NCI-H2227 (cell line): ENCODE results near the gene SREK1IP1.
A peak's percentile ranks its signal among the peaks of the same experiment; 100 is the strongest.
"Not testable (repeated sequence)": the region's sequence is repeated elsewhere in the genome, so short reads cannot be mapped to it uniquely, and the experiment has no call there.

ENCODE experiments used
- DNase-seq: peaks from one replicate; lab custom pipeline; 2025; ENCODE audit not compliant: unreplicated experiment; lab: John Stamatoyannopoulos, UW

The SREK1IP1 gene

GRCh38 chr5:64765804-64766504, 2.5 kb downstream of the SREK1IP1 start:
- DNase-seq = peak; percentile 5

DNA sequence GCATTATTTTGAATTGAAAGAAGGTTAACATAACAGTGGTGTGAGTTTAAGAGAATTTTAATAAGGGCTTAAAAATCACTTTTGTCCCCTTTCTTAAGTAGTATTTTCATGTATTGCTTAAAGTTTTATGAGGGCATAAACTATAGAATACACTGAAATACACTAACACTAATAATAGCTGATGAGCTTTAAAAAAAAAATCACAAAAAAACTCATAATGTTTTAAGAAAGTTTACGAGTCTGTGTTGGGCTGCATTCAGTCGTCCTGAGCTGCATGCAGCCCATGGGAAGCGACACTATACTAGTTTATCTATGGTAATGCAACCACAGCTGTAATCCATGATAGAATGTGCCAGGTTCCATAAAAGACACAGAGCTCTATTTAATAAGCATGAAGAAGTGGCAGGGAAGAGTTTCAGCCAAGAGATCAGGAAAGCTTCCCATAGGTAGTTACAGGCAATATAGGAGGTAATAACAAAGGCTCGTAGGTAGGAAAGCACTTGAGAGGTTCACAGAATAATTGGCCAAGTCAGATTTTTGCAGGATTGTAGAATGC, 4.5 kb downstream of the SREK1IP1 start:
- peak; percentile 55 for DNase-seq

DNA sequence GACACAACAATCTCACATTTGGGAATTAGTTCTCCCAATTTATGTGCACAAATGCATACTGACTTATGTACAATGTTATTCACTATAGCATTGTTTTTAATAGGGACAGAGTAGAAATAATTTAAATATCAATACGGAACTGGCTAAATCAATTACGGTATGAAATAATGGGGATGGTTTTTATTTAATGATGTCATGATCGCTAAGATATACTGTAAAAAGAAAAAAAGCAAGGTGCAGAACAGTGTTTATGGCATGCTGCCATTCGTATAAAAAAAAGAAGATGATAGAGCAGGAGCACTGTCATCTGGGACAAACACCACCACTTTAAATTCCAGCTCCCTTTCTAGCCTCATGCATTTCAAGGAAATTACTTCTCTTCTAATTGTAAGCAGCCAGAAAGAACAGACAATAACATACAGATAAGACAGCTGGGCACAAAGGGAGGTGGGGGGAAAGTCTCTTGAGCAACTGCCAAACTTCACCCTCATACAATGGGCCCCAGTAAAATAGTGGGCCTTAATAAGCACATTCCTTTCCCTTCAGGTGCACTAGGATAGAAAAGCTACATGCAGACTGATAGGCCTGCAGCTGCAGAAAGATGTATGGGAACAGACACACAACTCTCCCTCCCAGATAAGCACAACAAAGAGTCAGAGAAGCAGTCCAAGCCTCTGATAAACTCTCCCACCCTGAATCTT, 8.4 kb downstream of the SREK1IP1 start:
- DNase-seq = no peak

- DNase-seq = no peak
Observed at GRCh38 chr5:64758901-64759300, 9.6 kb downstream of the SREK1IP1 start.

DNA sequence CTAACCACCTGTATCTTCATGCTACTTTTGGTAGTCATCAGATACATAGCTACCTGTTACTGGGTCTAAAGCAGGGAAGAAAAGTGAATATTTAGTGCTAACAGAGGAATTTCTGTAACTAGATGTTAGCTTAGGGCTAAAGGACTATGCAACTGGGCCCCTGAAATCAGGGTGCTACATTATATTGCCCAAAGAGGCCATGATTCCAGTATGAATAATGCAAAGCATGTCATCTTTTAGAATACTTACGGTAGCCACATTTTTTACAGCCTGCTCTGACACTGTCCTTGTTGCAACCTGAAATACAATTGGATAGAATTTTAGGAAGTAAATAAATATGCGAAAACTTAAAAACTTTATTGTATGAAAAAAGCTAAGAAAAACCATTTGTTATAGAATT, 14.4 kb downstream of the SREK1IP1 start:
- no peak for DNase-seq

GRCh38 chr5:64749385-64749784, 19.1 kb downstream of the SREK1IP1 start:
- no peak for DNase-seq

- no peak for DNase-seq
Observed at GRCh38 chr5:64746446-64746845, 22.0 kb downstream of the SREK1IP1 start.

DNA sequence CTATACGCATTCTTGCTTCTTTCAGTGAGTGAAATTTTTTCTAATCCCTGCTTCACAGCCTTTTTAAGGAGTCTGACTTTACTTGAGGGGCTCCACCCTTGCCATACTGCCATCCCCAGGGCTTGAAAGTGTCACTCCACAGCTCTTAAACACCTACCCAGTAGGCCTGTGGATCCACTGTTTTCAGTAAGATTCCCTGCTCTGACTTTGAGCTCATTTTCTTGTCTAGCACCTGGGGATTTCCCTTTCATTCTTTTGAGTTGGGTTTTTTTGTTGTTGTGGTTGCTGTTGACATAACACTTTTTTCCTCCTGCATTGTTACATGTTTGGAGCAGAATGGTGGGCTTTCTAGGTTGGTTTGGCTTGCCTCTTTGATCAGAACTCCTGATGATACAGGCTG, 23.6 kb downstream of the SREK1IP1 start:
- DNase-seq = no peak

DNA sequence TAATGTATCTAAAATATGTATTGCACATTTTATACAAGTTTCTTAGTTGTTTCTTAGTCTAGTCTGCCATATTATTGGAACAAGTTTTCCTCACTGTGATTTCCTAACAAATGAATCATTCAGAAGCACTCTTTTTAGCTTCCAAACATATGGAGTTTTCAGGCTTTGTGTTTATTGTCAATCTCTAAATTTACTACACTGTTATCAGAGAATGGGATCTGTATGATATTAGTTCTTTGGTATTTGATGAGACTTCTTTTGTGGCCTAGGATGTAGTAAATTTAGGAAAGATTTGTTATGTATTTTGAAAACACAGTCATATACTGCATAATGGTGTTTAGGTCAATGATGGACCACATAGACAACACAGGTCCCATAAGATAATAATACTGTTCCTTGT, 25.7 kb downstream of the SREK1IP1 start:
- no peak for DNase-seq

DNA sequence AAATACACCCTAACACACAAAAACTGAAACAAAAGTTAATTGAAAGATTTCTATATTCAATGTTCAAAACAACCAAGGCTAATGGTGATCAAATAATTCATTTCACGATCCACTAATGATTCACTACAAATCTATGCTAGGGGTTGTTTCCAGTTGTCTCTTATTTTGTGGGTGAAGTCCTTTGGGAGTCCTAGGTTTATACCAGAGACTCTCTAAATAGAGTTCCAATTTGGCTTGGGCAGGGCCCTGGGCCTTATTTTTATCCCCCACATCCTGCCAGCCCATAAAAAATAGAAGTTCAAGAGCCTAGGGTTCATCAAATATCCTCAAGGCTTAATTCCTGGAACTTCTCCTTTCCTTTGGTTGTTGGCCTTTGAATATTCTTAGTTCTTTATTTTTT, 26.1 kb downstream of the SREK1IP1 start:
- DNase-seq = no peak

GRCh38 chr5:64727150-64727549, 41.3 kb downstream of the SREK1IP1 start:
- no peak for DNase-seq

DNA sequence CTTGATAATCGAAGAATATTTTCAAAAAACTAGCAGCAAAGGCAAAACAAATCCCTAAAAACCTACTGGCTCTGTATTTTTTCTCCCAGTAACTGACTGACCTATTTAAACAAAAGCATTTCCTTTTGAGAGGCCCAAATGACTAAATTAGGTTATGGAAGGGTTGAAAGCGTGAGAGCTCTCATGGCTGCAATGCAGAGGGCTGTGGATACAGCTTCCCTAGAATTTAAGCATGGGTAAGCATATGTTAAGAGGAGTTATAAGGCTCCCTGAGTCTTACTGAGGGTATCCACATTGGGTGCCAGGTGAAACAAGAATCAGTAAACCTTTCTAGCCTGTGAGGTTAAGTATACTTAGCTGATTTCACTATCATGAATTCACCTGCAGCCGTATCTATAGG, 45.9 kb downstream of the SREK1IP1 start:
- no peak for DNase-seq

GRCh38 chr5:64714495-64714894, 54.0 kb downstream of the SREK1IP1 start:
- not testable (repeated sequence) for DNase-seq

DNA sequence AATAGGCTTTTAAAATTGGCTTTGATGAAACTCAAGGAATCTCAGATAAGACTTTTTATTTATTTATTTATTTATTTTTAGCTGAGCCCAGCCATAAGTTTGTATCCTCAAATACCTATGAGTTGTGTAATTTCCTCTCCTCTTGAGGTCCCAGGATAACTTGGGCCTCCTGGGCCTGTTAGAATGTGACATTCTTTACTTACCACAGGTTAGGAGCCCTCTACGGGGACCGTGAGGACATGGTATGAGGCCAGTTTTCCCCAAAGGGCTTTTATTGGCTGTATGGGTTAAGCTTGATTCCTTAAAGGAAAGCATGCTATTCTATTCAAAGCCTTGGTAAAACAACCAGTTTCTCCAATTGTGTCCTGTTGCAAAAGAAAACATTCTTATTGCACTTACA, 61.3 kb downstream of the SREK1IP1 start:
- no peak for DNase-seq

DNA sequence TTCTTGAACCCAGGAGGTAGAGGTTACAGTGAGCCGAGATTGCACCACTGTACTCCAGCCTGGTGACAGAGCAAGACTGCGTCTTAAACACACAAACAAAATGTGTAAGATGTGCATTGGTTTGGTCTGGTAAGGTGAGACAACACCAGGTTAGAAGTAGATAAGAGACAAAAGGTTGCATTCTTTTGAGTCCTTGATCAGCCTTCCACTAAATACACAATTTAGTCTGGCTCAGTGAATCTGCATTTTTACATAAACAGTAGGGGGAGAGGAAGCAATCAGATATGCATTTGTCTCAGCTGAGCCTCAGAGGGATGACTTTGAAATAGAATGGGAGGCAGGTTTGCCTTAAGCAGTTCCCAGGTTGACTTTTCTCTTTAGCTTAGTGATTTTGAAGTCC, 62.4 kb downstream of the SREK1IP1 start:
- not testable (repeated sequence) for DNase-seq

- DNase-seq = no peak
Observed at GRCh38 chr5:64700765-64701164, 67.7 kb downstream of the SREK1IP1 start.

DNA sequence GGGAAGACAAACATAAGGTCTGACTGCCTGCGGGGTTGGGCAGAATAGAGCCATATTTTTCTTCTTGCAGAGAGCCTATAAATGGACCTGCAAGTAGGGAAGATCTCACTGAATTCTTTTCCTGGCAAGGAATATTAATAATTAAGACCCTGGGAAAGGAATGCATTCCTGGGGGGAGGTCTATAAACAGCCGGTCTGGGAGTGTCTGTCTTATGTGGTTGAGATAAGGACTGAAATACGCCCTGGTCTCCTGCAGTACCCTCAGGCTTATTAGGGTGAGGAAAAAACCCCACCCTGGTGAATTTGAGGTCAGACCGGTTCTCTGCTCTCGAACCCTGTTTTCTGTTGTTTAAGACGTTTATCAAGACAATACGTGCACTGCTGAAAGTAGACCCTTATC, 72.1 kb downstream of the SREK1IP1 start:
- not testable (repeated sequence) for DNase-seq

DNA sequence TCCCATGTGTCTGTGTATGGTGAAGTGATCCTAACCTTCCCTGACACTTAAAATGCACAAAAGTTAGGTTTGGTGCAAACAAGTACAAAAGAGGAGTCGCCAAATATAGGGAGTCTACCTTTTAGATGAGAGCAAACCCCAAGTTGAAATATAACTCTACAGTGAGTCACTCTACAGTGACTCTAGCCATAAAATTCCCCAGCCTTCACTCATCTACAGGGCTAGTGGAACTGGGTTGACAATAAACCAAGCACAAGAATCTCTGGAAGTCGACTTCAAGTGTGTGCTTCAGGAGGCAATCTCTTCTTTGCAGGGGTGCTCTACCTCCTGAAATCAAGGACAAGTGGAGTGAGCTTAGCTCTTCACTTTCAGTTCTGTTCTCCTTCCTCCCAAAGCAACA, 74.9 kb downstream of the SREK1IP1 start:
- DNase-seq = no peak

DNA sequence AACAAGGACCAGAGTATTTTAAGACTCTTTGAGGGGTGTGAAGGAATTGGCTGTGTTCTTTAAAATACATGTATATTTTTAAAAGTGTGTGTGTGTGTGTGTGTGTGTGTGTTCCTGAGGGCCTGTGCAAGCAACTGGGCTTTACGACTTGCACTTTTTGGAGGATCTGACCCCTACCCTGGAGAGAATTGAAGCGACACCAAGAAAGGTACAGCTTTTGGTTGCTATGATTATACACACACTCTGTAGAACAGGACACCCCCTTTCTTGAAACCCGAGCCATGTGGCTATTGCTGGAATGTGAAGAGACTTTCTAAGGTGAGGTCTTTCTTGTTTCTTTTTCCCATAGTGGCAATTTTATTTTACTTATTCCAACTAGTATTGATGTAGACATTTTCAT, 77.2 kb downstream of the SREK1IP1 start:
- no peak for DNase-seq

DNA sequence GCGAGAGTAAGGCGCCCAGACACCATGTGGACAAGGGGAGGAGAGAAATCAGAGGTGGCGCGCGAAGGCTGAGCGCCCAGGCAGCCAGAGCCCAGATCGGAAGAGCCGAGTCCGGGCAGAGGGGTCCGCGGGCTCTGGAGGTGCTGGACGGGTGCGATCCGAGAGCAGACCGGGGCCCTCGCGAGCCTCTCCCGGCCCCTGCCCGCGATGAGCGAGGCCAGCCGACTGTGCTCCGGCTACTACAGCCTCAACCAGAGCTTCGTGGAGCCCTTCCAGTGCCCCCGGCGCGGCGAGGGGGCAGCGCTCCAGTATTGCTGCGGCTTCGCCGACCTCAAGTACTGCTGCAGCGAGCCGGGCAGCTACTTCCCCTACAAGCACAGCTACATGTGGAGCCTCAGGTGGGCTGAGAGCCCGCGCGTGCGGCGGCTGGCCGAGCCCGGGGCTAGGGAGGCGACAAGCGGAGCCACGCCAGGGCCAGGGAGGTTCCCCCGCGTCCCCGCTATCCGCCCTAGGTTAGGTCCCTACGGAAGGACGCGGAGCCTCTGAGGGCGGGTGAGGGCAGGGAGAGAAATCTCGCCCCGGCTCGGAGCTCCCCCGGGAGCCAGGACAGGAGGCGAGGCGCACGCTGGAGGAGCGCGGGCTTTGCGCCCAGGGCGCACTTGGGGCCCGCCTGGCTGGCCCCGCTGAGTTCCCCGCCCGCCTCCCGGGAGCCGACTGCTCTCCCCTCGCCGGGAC, 77.9 kb downstream of the SREK1IP1 start, which contains the start of gene SHISAL2B:
Gene SHISAL2B (plus strand): TSS at position 87 of the 735 bp plus-strand sequence. CDS start 121 bp downstream, at position 208.
- DNase-seq = peak; percentile 42

DNA sequence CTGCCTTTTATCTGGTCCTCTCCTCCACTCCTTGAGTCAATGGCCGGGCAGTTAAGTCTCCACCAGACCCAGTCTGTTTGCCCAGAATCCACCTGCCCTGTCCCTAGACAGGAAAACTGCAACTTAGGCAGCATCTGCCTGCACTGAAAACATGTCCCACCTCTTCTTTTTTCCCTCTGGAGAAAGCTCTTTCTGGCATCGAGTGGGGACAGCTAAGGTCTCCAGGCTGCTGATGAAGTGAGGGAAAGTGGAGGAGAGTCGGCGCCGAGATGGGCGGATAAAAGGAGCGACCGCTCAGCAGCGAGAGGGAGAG, 78.4 kb downstream of the SREK1IP1 start:
- no peak for DNase-seq

GRCh38 chr5:64688965-64689364, 79.5 kb downstream of the SREK1IP1 start:
- no peak for DNase-seq
